Gastrocnemius medialis (tissue), 4 donors: ENCODE data around the gene SLC15A4. TPM values are rescaled to one million over a fixed set of nuclear protein-coding genes. Genes with fewer than 3 reads are reported as not detected.
A peak's percentile ranks its signal among the peaks of the same experiment; 100 is the strongest.

Source experiments
- ATAC-seq, 2 donors: fragments of 150-250 bp; one replicate each; pipeline ENCODE4 v1.9.1; 2016
- DNase-seq, 2 donors: peaks; one replicate each; pipeline ENCODE4 v3.0.0-alpha.2; 2019
- H3K27ac ChIP-seq, 4 donors: fragments of 200-600 bp; sonication (generic); 1 replicate in 1 of 4; 2 replicates in 3 of 4; pipeline ENCODE4 v1.5.1; 2016 to 2018; ENCODE audit warnings: mild to moderate bottlenecking in 2 of 4, moderate library complexity in 1 of 4
- H3K27me3 ChIP-seq, 3 donors: fragments of 200-600 bp; sonication (generic) in 2 of 3; 1 replicate in 1 of 3; 2 replicates in 2 of 3; pipeline versions ENCODE4 v1.5.1 to v1.6.0; 2016 to 2019; ENCODE audit warnings: mild to moderate bottlenecking in 1 of 3, moderate library complexity in 1 of 3
- H3K36me3 ChIP-seq, 2 donors: fragments of 200-600 bp; sonication (generic) in 1 of 2; one replicate each; pipeline ENCODE4 v1.5.1; 2017 to 2018
- H3K4me1 ChIP-seq, 2 donors: fragments of 200-600 bp; sonication (generic) in 1 of 2; one replicate each; pipeline ENCODE4 v1.5.1; 2016 to 2017; ENCODE audit warnings: mild to moderate bottlenecking in 2 of 2
- H3K4me3 ChIP-seq, 4 donors: fragments of 200-600 bp; sonication (generic) in 3 of 4; 1 replicate in 1 of 4; 2 replicates in 3 of 4; pipeline ENCODE4 v1.5.1; 2016 to 2019; ENCODE audit warnings: mild to moderate bottlenecking in 2 of 4
- H3K9me3 ChIP-seq, 3 donors: fragments of 200-600 bp; sonication (generic) in 2 of 3; 1 replicate in 1 of 3; 2 replicates in 2 of 3; pipeline ENCODE4 v1.5.1; 2016 to 2019
- CTCF ChIP-seq, 5 experiments: fragments of 450-650 bp in 3 of 5; fragments of 200-600 bp in 2 of 5; sonication (generic) in 2 of 5; IDR thresholded peaks in 4 of 5; conservative IDR thresholded peaks in 1 of 5; 1 replicate in 4 of 5; 2 replicates in 1 of 5; pipeline ENCODE4 v1.5.1; 2016 to 2019; ENCODE audit warnings: antibody characterized with exemption in 5 of 5, mild to moderate bottlenecking in 3 of 5, moderate library complexity in 3 of 5
- POLR2A ChIP-seq, 2 donors: fragments of 450-650 bp; IDR thresholded peaks; one replicate each; pipeline ENCODE4 v1.6.1; 2017; ENCODE audit warnings: antibody characterized with exemption in 2 of 2, mild to moderate bottlenecking in 2 of 2, moderate library complexity in 2 of 2
- in situ Hi-C, 4 donors: fragments of 200-750 bp; cut with MboI; loops; one replicate each; pipeline versions ENCODE4 v1.15.0 to v1.8.0; 2017; ENCODE audit warnings: low sequenced_read_pairs in 4 of 4
- intact Hi-C: fragments of 100-400 bp; cut with DNase I; formaldehyde crosslinking; loops from one replicate; pipeline ENCODE4 v1.15.1; 2023; ENCODE audit warnings: low total_unique reads
- total RNA-seq, 4 donors: library from RNA; depleted of rRNA; stranded (reverse); fragments of >200 nt; gene quantifications; one replicate each; pipeline versions ENCODE4 v1.1.0 to v1.2.3, GENCODE V29; 2016

SLC15A4 gene
- total RNA-seq, 4 donors from 2014 or later, result 59.8 to 122 (median 79.1) TPM

GRCh38 chr12:128792398-128792797 is 31.4 kb downstream of the SLC15A4 start:
- intact Hi-C loops, result no loop called here
- H3K9me3 ChIP-seq, result no peaks in the 10 kb centered on the region
- in situ Hi-C loops, result no loop called here
- no peak for TF ChIP-seq CTCF (IDR thresholded peaks at IDR 0.05 in 4 of 5, conservative IDR thresholded peaks at IDR 0.05 in 1 of 5)
- TF ChIP-seq POLR2A (IDR thresholded peaks at IDR 0.05), result no peak
- DNase-seq (no peak), ATAC-seq (no peak)
- H3K27ac ChIP-seq, result peak overlapping the region in 1 of 4 donors; percentile 14
- no peak overlapping the region for H3K4me3 ChIP-seq
- no peaks in the 10 kb centered on the region for H3K27me3 ChIP-seq
- H3K4me1 ChIP-seq, result peaks cover 15 to 41% of the 10 kb centered on the region in 2 donors
- peaks cover 0 to 50% of the 10 kb centered on the region in 2 donors for H3K36me3 ChIP-seq

- Histone ChIP-seq H3K4me1 (peaks cover 8 to 34% of the 10 kb centered on the region in 2 donors), H3K27me3 (no peaks in the 10 kb centered on the region), H3K36me3 (peaks cover 0 to 45% of the 10 kb centered on the region in 2 donors), H3K9me3 (no peaks in the 10 kb centered on the region), H3K27ac (peak overlapping the region in 2 of 4 donors; percentile 14 to 34), H3K4me3 (no peak overlapping the region)
- no peak for TF ChIP-seq POLR2A (IDR thresholded peaks at IDR 0.05)
- TF ChIP-seq CTCF (IDR thresholded peaks at IDR 0.05 in 4 of 5, conservative IDR thresholded peaks at IDR 0.05 in 1 of 5), result no peak
- intact Hi-C loops (no loop called here), in situ Hi-C loops (no loop called here)
- ATAC-seq (no peak), DNase-seq (no peak)
Observed at GRCh38 chr12:128791395-128792322, 32.1 kb downstream of the SLC15A4 start.

GRCh38 chr12:128790653-128791373 is 32.9 kb downstream of the SLC15A4 start:
- TF ChIP-seq CTCF (IDR thresholded peaks at IDR 0.05 in 4 of 5, conservative IDR thresholded peaks at IDR 0.05 in 1 of 5), result no peak
- no peak for TF ChIP-seq POLR2A (IDR thresholded peaks at IDR 0.05)
- Histone ChIP-seq H3K9me3 (no peaks in the 10 kb centered on the region), H3K27me3 (no peaks in the 10 kb centered on the region), H3K27ac (peak overlapping the region in 2 of 4 donors; percentile 7 to 34), H3K4me1 (peaks cover under 1 to 29% of the 10 kb centered on the region in 2 donors), H3K36me3 (peaks cover 0 to 44% of the 10 kb centered on the region in 2 donors), H3K4me3 (no peak overlapping the region)
- in situ Hi-C loops, result no loop called here
- no peak for ATAC-seq
- no peak for DNase-seq
- intact Hi-C loops, result no loop called here

GRCh38 chr12:128790221-128790620 is 33.5 kb downstream of the SLC15A4 start:
- H3K4me1 ChIP-seq, result peaks cover 0 to 23% of the 10 kb centered on the region in 2 donors
- no peaks in the 10 kb centered on the region for H3K27me3 ChIP-seq
- H3K27ac ChIP-seq, result peak overlapping the region in 2 of 4 donors; percentile 7 to 34
- intact Hi-C loops, result no loop called here
- no peak overlapping the region for H3K4me3 ChIP-seq
- H3K9me3 ChIP-seq, result no peaks in the 10 kb centered on the region
- ATAC-seq, result no peak
- no peak for TF ChIP-seq CTCF (IDR thresholded peaks at IDR 0.05 in 4 of 5, conservative IDR thresholded peaks at IDR 0.05 in 1 of 5)
- no peak for TF ChIP-seq POLR2A (IDR thresholded peaks at IDR 0.05)
- no peak for DNase-seq
- in situ Hi-C loops, result no loop called here
- peaks cover 0 to 38% of the 10 kb centered on the region in 2 donors for H3K36me3 ChIP-seq
